Measurements from ENCODE around the gene RAB7A. TPM values are rescaled to one million over a fixed set of nuclear protein-coding genes. Genes with fewer than 3 reads are reported as not detected.

The RAB7A gene
- total RNA-seq, 1 experiment from 2014 or later: 155 TPM

GRCh38 chr3:128853826-128854225, 127.8 kb downstream of the RAB7A start:
- H2AFZ ChIP-seq (ENCODE audit: low read length): no peak overlapping the region
- no peak overlapping the region for H4K5ac ChIP-seq (ENCODE audit: insufficient read length, low read depth, low read length)
- H2BK12ac ChIP-seq (ENCODE audit: insufficient read length, low read depth, low read length): no peak overlapping the region
- no peak for TF ChIP-seq CTCF (conservative IDR thresholded peaks at IDR 0.05)
- H3K27me3 ChIP-seq (ENCODE audit: insufficient read depth, low read length): no peaks in the 10 kb centered on the region
- no peak overlapping the region for H3K23ac ChIP-seq (ENCODE audit: insufficient read length, low read depth, low read length)
- no peak overlapping the region for H3K27ac Mint-ChIP-seq
- no peak overlapping the region for H3T11ph ChIP-seq (ENCODE audit: low read length)
- H3K79me2 ChIP-seq (ENCODE audit: insufficient read depth, low read length): no peaks in the 10 kb centered on the region
- H2BK120ac ChIP-seq (ENCODE audit: low read depth, low read length, poor library complexity, severe bottlenecking): no peak overlapping the region
- peaks cover 43 to 59% of the 10 kb centered on the region in 2 experiments for H3K9me3 Mint-ChIP-seq
- H2BK5ac ChIP-seq (ENCODE audit: insufficient read length, low read length): no peak overlapping the region
- no peak overlapping the region for H3K4ac ChIP-seq (ENCODE audit: low read depth, low read length)
- no peak overlapping the region for H3K18ac ChIP-seq (ENCODE audit: insufficient read length, low read depth, low read length)
- H3K27ac ChIP-seq (ENCODE audit: insufficient read length, low read depth, low read length): no peak overlapping the region
- H3K4me1 ChIP-seq (ENCODE audit: insufficient read depth, low read length): no peaks in the 10 kb centered on the region
- H2BK20ac ChIP-seq (ENCODE audit: low read depth, low read length, poor library complexity, severe bottlenecking): no peak overlapping the region
- no CpG with 5 or more reads among the region's 5 CpGs for WGBS (ENCODE audit: extremely low coverage, insufficient read length, low lambda C conversion rate)
- peaks cover 4% of the 10 kb centered on the region for H3K27me3 Mint-ChIP-seq (ENCODE audit: low read depth)
- no peak overlapping the region for H3K14ac ChIP-seq (ENCODE audit: insufficient read depth, low read length)
- no peak overlapping the region for H4K91ac ChIP-seq (ENCODE audit: insufficient read length, low read depth, low read length)
- peaks cover 3 to 8% of the 10 kb centered on the region in 2 experiments for H3K4me1 Mint-ChIP-seq
- H3K9ac ChIP-seq (ENCODE audit: extremely low read depth, insufficient read length, low read length): no peak overlapping the region
- no peak overlapping the region for H3K4me2 ChIP-seq (ENCODE audit: insufficient read depth, insufficient read length, low read length)
- H3K79me1 ChIP-seq (ENCODE audit: insufficient read depth, low read depth, low read length, poor library complexity, severe bottlenecking): no peaks in the 10 kb centered on the region
- H3K56ac ChIP-seq (ENCODE audit: insufficient read length, low read depth, low read length): no peak overlapping the region
- no peak overlapping the region for H4K8ac ChIP-seq (replicated peaks; ENCODE audit: insufficient read length, low read depth, low read length)
- H3K9me3 ChIP-seq (ENCODE audit: control insufficient read depth, low read depth, low read length): peaks cover 32% of the 10 kb centered on the region
- no peaks in the 10 kb centered on the region for H3K23me2 ChIP-seq (ENCODE audit: insufficient read length, low read depth, low read length, poor library complexity, severe bottlenecking)
- DNase-seq: no peak
- no peak overlapping the region for H2AK5ac ChIP-seq (ENCODE audit: insufficient read length, low read length)
- peaks cover 20 to 23% (median 21%) of the 10 kb centered on the region in 3 experiments for H3K36me3 Mint-ChIP-seq (ENCODE audit: insufficient read depth in 1 of 3, low read depth in 3 of 3)
- no peak overlapping the region for H3K4me3 Mint-ChIP-seq
- no peaks in the 10 kb centered on the region for H4K20me1 ChIP-seq (ENCODE audit: control insufficient read depth, insufficient read depth, insufficient read length)
- no peak overlapping the region for H2BK15ac ChIP-seq (ENCODE audit: low read depth, low read length)

Measured in H9 (cell line).